Lower lobe of right lung (tissue), 2 donors: Measurements from ENCODE around the gene MDFI. TPM values are rescaled to one million over a fixed set of nuclear protein-coding genes. Genes with fewer than 3 reads are reported as not detected.
A peak's percentile ranks its signal among the peaks of the same experiment; 100 is the strongest.

ENCODE experiments used
- ATAC-seq, 2 donors: fragments of 200-7000 bp; cut with Tn5 transposase; one replicate each; pipeline ENCODE4 v1.9.1; 2020 to 2022; ENCODE audit warnings: mild to moderate bottlenecking in 2 of 2, moderate library complexity in 2 of 2
- DNase-seq: peaks from one replicate; pipeline ENCODE4 v3.0.0-alpha.2; 2020
- H3K27ac ChIP-seq: fragments of 200-600 bp; one replicate; pipeline ENCODE4 v1.8.0; 2022
- H3K27me3 ChIP-seq: fragments of 200-600 bp; one replicate; pipeline ENCODE4 v1.8.0; 2022; ENCODE audit warnings: low read depth
- H3K36me3 ChIP-seq: fragments of 200-600 bp; one replicate; pipeline ENCODE4 v1.8.0; 2022; ENCODE audit warnings: mild to moderate bottlenecking
- H3K4me1 ChIP-seq: fragments of 200-600 bp; one replicate; pipeline ENCODE4 v1.8.0; 2022
- H3K4me3 ChIP-seq: fragments of 200-600 bp; one replicate; pipeline ENCODE4 v1.8.0; 2022; ENCODE audit warnings: mild to moderate bottlenecking
- H3K9me3 ChIP-seq: fragments of 200-600 bp; one replicate; pipeline ENCODE4 v1.8.0; 2022
- intact Hi-C: fragments of 100-400 bp; cut with DNase I; formaldehyde crosslinking; loops from one replicate; pipeline ENCODE4 v1.11.0; 2022
- total RNA-seq: library from RNA; stranded (reverse); fragmentation: NEBNext Ultra II Directional; extraction: Animal tissue kit (Norgen Biotek cat#: 25700); gene quantifications from one replicate; pipeline ENCODE4 v1.2.1, GENCODE V29; 2021
- TF ChIP-seq, protein P1 (sequence below): fragments of 200-600 bp; IDR thresholded peaks from one replicate; pipeline ENCODE4 v1.8.0; 2022; ENCODE audit warnings: antibody characterized with exemption, mild to moderate bottlenecking
- donor health status: DM: no; HTN: yes; CAD: no; lungs with severe emphysema.

The MDFI gene
- total RNA-seq, 1 donor from 2014 or later: 10.6 TPM

DNA sequence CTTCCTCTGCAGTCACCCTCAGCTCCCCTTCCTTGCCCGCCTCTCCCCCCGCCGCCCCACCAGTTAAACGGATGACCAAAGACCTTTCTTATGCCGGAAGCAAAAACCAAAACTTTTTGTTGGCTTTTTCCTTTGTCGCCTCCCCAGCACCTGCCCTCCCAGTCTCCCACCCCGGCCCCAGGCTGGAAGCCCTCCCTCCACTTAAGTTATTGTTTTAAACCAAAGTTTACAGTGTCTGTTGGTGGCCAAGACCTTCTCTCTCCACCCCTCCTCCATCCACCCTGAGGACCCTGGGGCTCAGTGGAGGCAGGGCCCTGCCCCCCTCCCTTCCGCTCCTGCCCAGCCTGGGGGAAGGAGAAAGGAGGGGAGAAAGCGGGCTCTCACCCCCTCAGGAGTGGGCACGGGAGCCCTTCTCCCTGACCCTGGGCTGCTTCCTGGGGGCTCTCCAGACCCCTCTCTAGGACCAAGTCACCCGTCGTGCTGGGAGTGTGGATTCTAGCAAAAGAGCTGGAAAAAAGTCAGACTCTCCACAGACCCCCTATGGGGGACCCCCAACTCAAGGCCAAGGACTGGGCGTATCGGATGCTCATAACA, 38.3 kb upstream of the MDFI start:
- H3K27ac ChIP-seq: no peak overlapping the region
- DNase-seq: peak; percentile 17

DNA sequence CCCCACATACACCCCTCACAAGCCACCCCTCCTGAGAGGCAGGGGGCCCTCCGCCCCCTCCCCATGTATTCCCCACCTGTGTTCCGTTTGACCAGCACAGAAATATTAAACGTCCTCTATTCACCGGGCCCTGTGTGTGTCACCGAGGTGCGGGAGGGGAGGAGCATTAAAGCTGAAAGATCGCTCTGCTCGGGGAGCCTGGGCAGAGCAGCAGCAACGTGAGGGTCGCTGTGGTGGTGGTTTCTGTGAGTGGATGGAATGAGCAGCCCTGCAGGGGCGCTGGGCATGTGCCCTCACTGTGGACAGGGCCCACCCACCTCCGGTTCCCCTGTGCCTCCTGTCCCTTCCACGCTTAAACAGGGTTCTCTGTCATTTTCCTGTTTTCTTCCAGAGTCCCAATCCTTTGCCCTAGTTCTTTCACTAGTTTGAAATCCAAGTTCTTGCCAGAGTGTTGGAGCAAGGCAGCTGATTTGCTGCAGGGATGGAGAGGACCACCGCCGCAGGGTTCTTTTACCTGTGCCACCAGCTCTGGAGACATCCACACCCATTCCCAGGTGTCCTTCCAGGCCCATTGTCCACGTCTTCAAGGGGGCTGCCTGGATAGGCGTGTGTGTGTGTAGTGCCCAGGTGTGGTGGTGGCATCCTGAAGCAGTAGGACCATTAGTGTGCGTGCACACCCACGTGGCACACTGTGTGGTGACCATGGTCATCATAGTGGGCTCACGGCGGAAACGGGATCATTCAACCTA, 37.6 kb upstream of the MDFI start:
- H3K27ac ChIP-seq: no peak overlapping the region
- H3K27me3 ChIP-seq: no peaks in the 10 kb centered on the region
- H3K4me3 ChIP-seq: no peak overlapping the region
- ATAC-seq (no peak), DNase-seq (peak; percentile 34)
- TF ChIP-seq, protein P1, sequence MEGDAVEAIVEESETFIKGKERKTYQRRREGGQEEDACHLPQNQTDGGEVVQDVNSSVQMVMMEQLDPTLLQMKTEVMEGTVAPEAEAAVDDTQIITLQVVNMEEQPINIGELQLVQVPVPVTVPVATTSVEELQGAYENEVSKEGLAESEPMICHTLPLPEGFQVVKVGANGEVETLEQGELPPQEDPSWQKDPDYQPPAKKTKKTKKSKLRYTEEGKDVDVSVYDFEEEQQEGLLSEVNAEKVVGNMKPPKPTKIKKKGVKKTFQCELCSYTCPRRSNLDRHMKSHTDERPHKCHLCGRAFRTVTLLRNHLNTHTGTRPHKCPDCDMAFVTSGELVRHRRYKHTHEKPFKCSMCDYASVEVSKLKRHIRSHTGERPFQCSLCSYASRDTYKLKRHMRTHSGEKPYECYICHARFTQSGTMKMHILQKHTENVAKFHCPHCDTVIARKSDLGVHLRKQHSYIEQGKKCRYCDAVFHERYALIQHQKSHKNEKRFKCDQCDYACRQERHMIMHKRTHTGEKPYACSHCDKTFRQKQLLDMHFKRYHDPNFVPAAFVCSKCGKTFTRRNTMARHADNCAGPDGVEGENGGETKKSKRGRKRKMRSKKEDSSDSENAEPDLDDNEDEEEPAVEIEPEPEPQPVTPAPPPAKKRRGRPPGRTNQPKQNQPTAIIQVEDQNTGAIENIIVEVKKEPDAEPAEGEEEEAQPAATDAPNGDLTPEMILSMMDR: no peak
- peaks cover 10% of the 10 kb centered on the region for H3K4me1 ChIP-seq
- peaks cover 31% of the 10 kb centered on the region for H3K36me3 ChIP-seq
- intact Hi-C loops: no loop called here
- no peaks in the 10 kb centered on the region for H3K9me3 ChIP-seq

More for the DNA sequence above, 38.3 kb upstream of the MDFI start:
- ATAC-seq: no peak
- intact Hi-C loops: no loop called here
- Histone ChIP-seq H3K9me3 (no peaks in the 10 kb centered on the region), H3K4me3 (no peak overlapping the region), H3K27me3 (no peaks in the 10 kb centered on the region), H3K4me1 (peaks cover 10% of the 10 kb centered on the region), H3K36me3 (peaks cover 39% of the 10 kb centered on the region)
- TF ChIP-seq, protein P1: no peak

DNA sequence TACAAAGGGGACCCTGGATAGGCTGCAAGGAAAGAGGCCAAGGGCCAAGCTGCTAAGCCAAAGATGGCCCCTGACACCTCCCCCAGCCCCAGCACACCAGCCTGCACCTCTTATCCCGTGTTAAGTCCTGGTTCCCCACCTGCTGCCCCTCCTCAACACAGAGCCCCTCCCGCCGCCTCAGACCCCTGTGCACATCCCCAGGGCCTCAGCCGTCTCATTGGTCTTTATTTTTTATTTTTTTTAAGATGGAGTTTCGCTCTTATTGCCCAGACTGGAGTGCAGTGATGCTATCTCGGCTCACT, 37.1 kb upstream of the MDFI start:
- Histone ChIP-seq H3K9me3 (no peaks in the 10 kb centered on the region), H3K4me3 (no peak overlapping the region), H3K27me3 (no peaks in the 10 kb centered on the region), H3K27ac (no peak overlapping the region), H3K4me1 (peaks cover 10% of the 10 kb centered on the region), H3K36me3 (peaks cover 27% of the 10 kb centered on the region)
- no peak for ATAC-seq
- DNase-seq: no peak
- intact Hi-C loops: no loop called here
- TF ChIP-seq, protein P1: no peak

DNA sequence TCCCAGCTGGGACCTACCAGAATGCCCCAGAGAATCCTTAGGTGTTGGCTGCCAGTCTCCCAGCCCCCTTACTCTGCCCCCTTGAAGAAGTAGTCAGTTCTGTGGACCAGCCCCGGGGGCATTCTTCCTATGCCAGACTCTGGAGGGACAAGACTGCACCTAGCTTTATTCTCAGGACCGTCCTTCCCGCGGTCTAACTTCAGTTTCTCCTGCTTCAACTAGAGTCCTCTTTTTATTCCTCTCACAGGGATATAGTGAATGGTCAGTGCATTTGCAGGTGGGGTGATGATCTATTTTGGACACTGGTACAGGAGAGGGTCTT, 35.9 kb upstream of the MDFI start:
- H3K9me3 ChIP-seq: no peaks in the 10 kb centered on the region
- ATAC-seq (no peak), DNase-seq (no peak)
- TF ChIP-seq, protein P1: no peak
- H3K27me3 ChIP-seq: no peaks in the 10 kb centered on the region
- no peak overlapping the region for H3K27ac ChIP-seq
- intact Hi-C loops: no loop called here
- H3K36me3 ChIP-seq: peaks cover 15% of the 10 kb centered on the region
- no peak overlapping the region for H3K4me3 ChIP-seq
- peaks cover 10% of the 10 kb centered on the region for H3K4me1 ChIP-seq

DNA sequence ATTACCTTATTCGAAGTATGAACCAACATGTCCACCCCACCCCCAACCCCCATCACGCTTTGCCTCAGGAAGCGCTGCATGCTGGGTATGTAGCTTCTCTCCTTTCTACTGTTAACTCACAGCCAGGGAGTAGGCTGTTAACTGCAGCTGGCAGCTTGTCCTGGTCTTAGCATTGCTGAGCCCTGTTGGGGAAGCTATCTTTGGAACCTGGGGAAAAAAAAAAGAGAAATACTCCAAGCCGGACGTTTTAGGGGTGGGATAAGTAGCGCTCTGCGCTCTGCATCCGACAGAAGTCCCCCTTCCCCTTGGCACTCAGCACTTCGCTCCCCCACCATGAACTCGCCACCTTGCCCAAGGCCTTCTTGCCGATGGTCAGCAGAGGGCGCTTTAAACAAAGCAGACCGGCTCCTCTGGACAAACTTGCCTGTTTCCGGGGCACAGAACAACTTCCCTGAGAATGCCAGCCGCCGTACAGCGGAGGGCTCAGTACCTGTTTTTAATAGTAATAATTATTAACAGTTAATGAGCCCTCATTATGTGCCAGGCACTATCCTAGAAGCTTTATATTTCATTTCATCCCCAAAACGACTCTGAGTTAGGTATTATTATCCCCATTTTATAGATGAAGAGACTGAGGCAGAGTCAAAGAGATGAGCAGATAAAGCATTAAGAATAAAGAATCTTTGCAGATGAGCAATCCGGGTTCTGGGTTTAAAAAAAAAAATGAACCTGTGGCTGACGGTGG, 35.2 kb upstream of the MDFI start:
- no peak overlapping the region for H3K27ac ChIP-seq
- peaks cover 10% of the 10 kb centered on the region for H3K4me1 ChIP-seq
- no peaks in the 10 kb centered on the region for H3K9me3 ChIP-seq
- peaks cover 12% of the 10 kb centered on the region for H3K36me3 ChIP-seq
- TF ChIP-seq, protein P1: peak; percentile 88
- ATAC-seq (peak; percentile 80 to 85), DNase-seq (peak; percentile 81)
- intact Hi-C loops: no loop called here
- no peak overlapping the region for H3K4me3 ChIP-seq
- no peaks in the 10 kb centered on the region for H3K27me3 ChIP-seq
